NCI-H524 treated with DMSO at 0.1 percent for 48 hours (cell line): ENCODE results near the gene TGFB1.

Experiments used
- DNase-seq: peaks from one replicate; lab custom pipeline; 2025; lab: John Stamatoyannopoulos, UW

TGFB1 gene

GRCh38 chr19:41341669-41342490 is 11.8 kb downstream of the TGFB1 start:
- DNase-seq = no peak

- DNase-seq = no peak
These were observed 13.8 kb downstream of the TGFB1 start for GRCh38 chr19:41339936-41340335.

GRCh38 chr19:41335467-41335866 is 18.3 kb downstream of the TGFB1 start:
- DNase-seq = no peak

GRCh38 chr19:41334793-41335192 is 18.9 kb downstream of the TGFB1 start:
- no peak for DNase-seq

- DNase-seq = no peak
These were observed 21.3 kb downstream of the TGFB1 start for GRCh38 chr19:41332468-41332867.

GRCh38 chr19:41332000-41332399 is 21.7 kb downstream of the TGFB1 start:
- no peak for DNase-seq

GRCh38 chr19:41330946-41331678 is 22.6 kb downstream of the TGFB1 start:
- DNase-seq = no peak

GRCh38 chr19:41330481-41330880 is 23.2 kb downstream of the TGFB1 start:
- DNase-seq = no peak

- no peak for DNase-seq
These were observed 24.9 kb downstream of the TGFB1 start for GRCh38 chr19:41328842-41329225.

- no peak for DNase-seq
These were observed 25.4 kb downstream of the TGFB1 start for GRCh38 chr19:41328157-41328841.

GRCh38 chr19:41327576-41328156 is 26.1 kb downstream of the TGFB1 start:
- DNase-seq = no peak

GRCh38 chr19:41327076-41327575 is 26.6 kb downstream of the TGFB1 start:
- no peak for DNase-seq

GRCh38 chr19:41325947-41326706 is 27.6 kb downstream of the TGFB1 start:
- DNase-seq = no peak

GRCh38 chr19:41325640-41325946 is 28.1 kb downstream of the TGFB1 start:
- DNase-seq = no peak

GRCh38 chr19:41324921-41325639 is 28.6 kb downstream of the TGFB1 start:
- DNase-seq = no peak

- no peak for DNase-seq
These were observed 29.5 kb downstream of the TGFB1 start for GRCh38 chr19:41324231-41324702.

GRCh38 chr19:41323430-41324125 is 30.1 kb downstream of the TGFB1 start:
- no peak for DNase-seq

- no peak for DNase-seq
These were observed 30.7 kb downstream of the TGFB1 start for GRCh38 chr19:41323023-41323422.

- no peak for DNase-seq
These were observed 31.3 kb downstream of the TGFB1 start for GRCh38 chr19:41322451-41322850.

GRCh38 chr19:41321600-41322270 is 32.0 kb downstream of the TGFB1 start:
- DNase-seq = no peak
